GM19099 (cell line): ENCODE data around the gene ITGA1.

Source experiments
- POLR2A ChIP-seq: IDR thresholded peaks from 3 replicates; pipeline ENCODE4 v1.6.1; 2011; ENCODE audit warnings: low read depth; ENCODE audit not compliant: insufficient read length; ENCODE audit errors: extremely low read depth

ITGA1 gene

GRCh38 chr5:52859628-52860027, 71.9 kb downstream of the ITGA1 start:
- no peak for TF ChIP-seq POLR2A

GRCh38 chr5:52861368-52861767, 73.7 kb downstream of the ITGA1 start:
- TF ChIP-seq POLR2A = no peak

GRCh38 chr5:52863715-52864290, 76.1 kb downstream of the ITGA1 start:
- no peak for TF ChIP-seq POLR2A

GRCh38 chr5:52864371-52864770, 76.7 kb downstream of the ITGA1 start:
- no peak for TF ChIP-seq POLR2A

- TF ChIP-seq POLR2A = no peak
Observed at GRCh38 chr5:52864884-52865283, 77.2 kb downstream of the ITGA1 start.

GRCh38 chr5:52867809-52868208, 80.1 kb downstream of the ITGA1 start:
- TF ChIP-seq POLR2A = no peak

GRCh38 chr5:52868417-52868816, 80.7 kb downstream of the ITGA1 start:
- TF ChIP-seq POLR2A = no peak

- TF ChIP-seq POLR2A = no peak
Observed at GRCh38 chr5:52869391-52869790, 81.7 kb downstream of the ITGA1 start.

- no peak for TF ChIP-seq POLR2A
Observed at GRCh38 chr5:52870448-52870847, 82.7 kb downstream of the ITGA1 start.

- no peak for TF ChIP-seq POLR2A
Observed at GRCh38 chr5:52875827-52876226, 88.1 kb downstream of the ITGA1 start.

- TF ChIP-seq POLR2A = no peak
Observed at GRCh38 chr5:52876456-52876855, 88.7 kb downstream of the ITGA1 start.

- TF ChIP-seq POLR2A = no peak
Observed at GRCh38 chr5:52878656-52879055, 90.9 kb downstream of the ITGA1 start.

- no peak for TF ChIP-seq POLR2A
Observed at GRCh38 chr5:52880541-52880940, 92.8 kb downstream of the ITGA1 start.

- TF ChIP-seq POLR2A = no peak
Observed at GRCh38 chr5:52881468-52881867, 93.8 kb downstream of the ITGA1 start.

GRCh38 chr5:52883110-52883509, 95.4 kb downstream of the ITGA1 start:
- no peak for TF ChIP-seq POLR2A

- no peak for TF ChIP-seq POLR2A
Observed at GRCh38 chr5:52884453-52884852, 96.7 kb downstream of the ITGA1 start.

- no peak for TF ChIP-seq POLR2A
Observed at GRCh38 chr5:52885614-52886013, 97.9 kb downstream of the ITGA1 start.
